GM19468 (cell line): ENCODE data around the gene BRD3.

Source experiments
- ATAC-seq: cut with Tn5 transposase; IDR thresholded peaks from one replicate; pipeline ENCODE4 v1.9.1; 2021; ENCODE audit warnings: mild to moderate bottlenecking, moderate library complexity, moderate number of reproducible peaks; ENCODE audit not compliant: unreplicated experiment; ENCODE audit errors: extremely low read depth

BRD3 gene

GRCh38 chr9:134066913-134067851, 644 bp downstream of the BRD3 start:
- no peak for ATAC-seq

- ATAC-seq = no peak
Observed at GRCh38 chr9:134066526-134066912, 1.3 kb downstream of the BRD3 start.

GRCh38 chr9:134065612-134066419, 2.0 kb downstream of the BRD3 start:
- ATAC-seq = no peak

- no peak for ATAC-seq
Observed at GRCh38 chr9:134064711-134065110, 3.1 kb downstream of the BRD3 start.

- ATAC-seq = no peak
Observed at GRCh38 chr9:134063571-134064450, 4.0 kb downstream of the BRD3 start.

GRCh38 chr9:134063088-134063570, 4.7 kb downstream of the BRD3 start:
- no peak for ATAC-seq

- no peak for ATAC-seq
Observed at GRCh38 chr9:134062461-134063087, 5.3 kb downstream of the BRD3 start.

GRCh38 chr9:134061688-134062371, 6.0 kb downstream of the BRD3 start:
- no peak for ATAC-seq

GRCh38 chr9:134061019-134061687, 6.7 kb downstream of the BRD3 start:
- ATAC-seq = no peak

- ATAC-seq = no peak
Observed at GRCh38 chr9:134060546-134060945, 7.3 kb downstream of the BRD3 start.

- ATAC-seq = peak; percentile 59
Observed at GRCh38 chr9:134059661-134060395, 8.0 kb downstream of the BRD3 start.

GRCh38 chr9:134059188-134059641, 8.6 kb downstream of the BRD3 start:
- no peak for ATAC-seq

GRCh38 chr9:134058716-134059115, 9.1 kb downstream of the BRD3 start:
- ATAC-seq = no peak

- ATAC-seq = no peak
Observed at GRCh38 chr9:134057751-134058701, 9.8 kb downstream of the BRD3 start.

- ATAC-seq = no peak
Observed at GRCh38 chr9:134057307-134057657, 10.5 kb downstream of the BRD3 start.

GRCh38 chr9:134056483-134057306, 11.1 kb downstream of the BRD3 start:
- ATAC-seq = no peak
